Stimulated activated naive B cell treated with anti-CD40 and anti-IgM and Interleukin-4, amounts not matched to agents 10 μg/mL and 1 μg/mL and 100 μg/mL, for 72 hours (primary cell): Measurements from ENCODE around the gene LHPP.
A peak's percentile ranks its signal among the peaks of the same experiment; 100 is the strongest.

Source experiments
- ATAC-seq, 2 donors: fragments of 150-1000 bp; cut with Tn5 transposase; replicated peaks; 2 replicates each; pipeline ENCODE4 v1.10.0; 2021; ENCODE audit warnings: moderate library complexity in 1 of 2
- DNase-seq: peaks from one replicate; pipeline ENCODE4 v3.0.0; 2021
- H3K27ac Mint-ChIP-seq: one replicate; pipeline ENCODE4 v1.8.0; 2022; ENCODE audit warnings: mild to moderate bottlenecking, mixed read lengths
- H3K27me3 Mint-ChIP-seq, 2 donors: one replicate each; pipeline ENCODE4 v1.8.0; 2022; ENCODE audit warnings: mixed read lengths in 2 of 2
- H3K36me3 Mint-ChIP-seq, 2 donors: one replicate each; pipeline ENCODE4 v1.8.0; 2022; ENCODE audit warnings: mixed read lengths in 2 of 2, mild to moderate bottlenecking in 1 of 2
- H3K4me1 Mint-ChIP-seq, 2 donors: one replicate each; pipeline ENCODE4 v1.8.0; 2022; ENCODE audit warnings: mixed read lengths in 2 of 2, mild to moderate bottlenecking in 1 of 2
- H3K4me3 Mint-ChIP-seq, 2 donors: one replicate each; pipeline ENCODE4 v1.8.0; 2022; ENCODE audit warnings: mild to moderate bottlenecking in 2 of 2, mixed read lengths in 2 of 2, moderate library complexity in 1 of 2
- H3K9me3 Mint-ChIP-seq, 2 donors: one replicate each; pipeline ENCODE4 v1.8.0; 2022; ENCODE audit warnings: mixed read lengths in 2 of 2, mild to moderate bottlenecking in 1 of 2

LHPP gene

DNA sequence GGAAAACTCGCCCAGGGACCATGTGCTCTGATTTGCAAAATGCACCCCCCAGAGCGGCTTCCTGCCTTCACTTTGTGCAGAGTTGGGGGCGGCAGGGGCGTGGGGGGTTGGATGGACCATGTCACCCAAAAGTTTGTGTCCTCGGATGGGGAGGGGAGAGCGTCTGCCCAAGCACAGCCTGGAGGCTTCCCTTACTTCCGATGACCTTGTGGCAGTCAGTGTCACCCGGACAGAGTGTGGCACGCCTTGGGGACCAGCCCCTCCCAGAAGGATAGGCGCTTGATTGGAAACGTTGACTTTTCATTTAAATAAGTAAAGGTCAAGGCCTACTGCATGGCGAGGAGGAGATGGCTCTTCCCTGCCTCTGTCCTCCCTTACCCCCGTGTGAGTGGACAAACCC is 71.6 kb downstream of the LHPP start:
- no peak for DNase-seq
- Mint-ChIP-seq H3K36me3 (no peaks in the 10 kb centered on the region), H3K4me1 (peaks cover 51 to 72% of the 10 kb centered on the region in 2 donors), H3K4me3 (no peak overlapping the region), H3K9me3 (no peaks in the 10 kb centered on the region), H3K27me3 (no peaks in the 10 kb centered on the region), H3K27ac (peak overlapping the region; percentile 7)
- no peak for ATAC-seq

- Mint-ChIP-seq H3K27me3 (no peaks in the 10 kb centered on the region), H3K27ac (peak overlapping the region; percentile 89), H3K4me1 (peaks cover 56 to 82% of the 10 kb centered on the region in 2 donors), H3K36me3 (no peaks in the 10 kb centered on the region), H3K4me3 (peak overlapping the region; percentile 25 to 70), H3K9me3 (no peaks in the 10 kb centered on the region)
- ATAC-seq, result peak; percentile 36 to 48
- peak; percentile 39 for DNase-seq
Measured at GRCh38 chr10:124534231-124534798, 72.7 kb downstream of the LHPP start.

DNA sequence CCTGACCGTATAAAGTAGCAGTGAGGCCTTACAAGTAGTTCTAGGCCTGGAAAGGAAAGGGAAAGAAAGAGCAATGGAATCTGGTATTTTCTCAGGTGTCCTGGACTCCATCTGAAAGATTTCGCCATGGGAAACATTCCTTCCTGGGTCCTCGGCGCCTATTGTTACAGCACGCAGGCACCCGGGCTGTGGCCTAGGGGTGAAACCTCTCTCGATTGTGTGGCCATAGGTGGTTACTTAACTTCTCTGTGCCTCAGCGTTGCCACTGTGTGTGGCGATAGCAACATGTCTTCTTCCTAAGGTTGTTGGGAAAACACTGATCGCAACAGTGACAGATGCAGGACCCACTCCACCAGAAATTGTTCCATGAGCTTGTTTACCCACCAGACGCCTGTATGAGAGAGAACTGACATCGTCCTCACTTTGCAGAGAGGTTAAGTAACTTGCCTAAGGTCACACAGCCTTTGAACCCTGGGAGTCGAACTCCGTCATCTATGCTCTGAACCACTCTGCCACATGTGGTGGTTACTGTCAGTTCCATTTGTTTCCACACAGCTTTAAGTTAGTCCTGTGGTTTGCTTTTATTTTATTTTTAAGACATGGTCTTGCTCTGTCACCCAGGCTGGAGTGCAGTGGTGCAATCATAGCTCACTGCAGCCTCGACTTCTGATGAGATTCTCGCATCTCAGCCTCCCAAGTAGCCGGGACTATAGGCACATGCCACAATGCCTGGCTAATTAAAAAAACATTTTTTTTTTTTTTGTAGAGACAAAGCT is 73.4 kb downstream of the LHPP start:
- Mint-ChIP-seq H3K27ac (peak overlapping the region; percentile 96), H3K4me1 (peaks cover 58 to 89% of the 10 kb centered on the region in 2 donors), H3K4me3 (peak overlapping the region; percentile 25 to 70), H3K9me3 (no peaks in the 10 kb centered on the region), H3K36me3 (no peaks in the 10 kb centered on the region), H3K27me3 (no peaks in the 10 kb centered on the region)
- DNase-seq (no peak), ATAC-seq (no peak)

GRCh38 chr10:124535731-124536495 is 74.3 kb downstream of the LHPP start:
- H3K4me3 Mint-ChIP-seq, result no peak overlapping the region
- ATAC-seq (peak in 1 of 2 donors; percentile 27), DNase-seq (no peak)
- H3K36me3 Mint-ChIP-seq, result no peaks in the 10 kb centered on the region
- H3K27ac Mint-ChIP-seq, result peak overlapping the region; percentile 96
- no peaks in the 10 kb centered on the region for H3K27me3 Mint-ChIP-seq
- H3K9me3 Mint-ChIP-seq, result no peaks in the 10 kb centered on the region
- H3K4me1 Mint-ChIP-seq, result peaks cover 56 to 87% of the 10 kb centered on the region in 2 donors

- Mint-ChIP-seq H3K4me3 (no peak overlapping the region), H3K4me1 (peaks cover 53 to 86% of the 10 kb centered on the region in 2 donors), H3K36me3 (no peaks in the 10 kb centered on the region), H3K27me3 (no peaks in the 10 kb centered on the region), H3K9me3 (no peaks in the 10 kb centered on the region), H3K27ac (peak overlapping the region; percentile 96)
- ATAC-seq (no peak), DNase-seq (no peak)
Measured at GRCh38 chr10:124536496-124537050, 75.0 kb downstream of the LHPP start.

GRCh38 chr10:124537166-124537725 is 75.6 kb downstream of the LHPP start:
- Mint-ChIP-seq H3K27ac (peak overlapping the region; percentile 22), H3K4me1 (peaks cover 47 to 86% of the 10 kb centered on the region in 2 donors), H3K4me3 (no peak overlapping the region), H3K36me3 (no peaks in the 10 kb centered on the region), H3K27me3 (no peaks in the 10 kb centered on the region), H3K9me3 (no peaks in the 10 kb centered on the region)
- ATAC-seq (no peak), DNase-seq (no peak)

GRCh38 chr10:124537891-124538290 is 76.3 kb downstream of the LHPP start:
- Mint-ChIP-seq H3K4me1 (peaks cover 47 to 87% of the 10 kb centered on the region in 2 donors), H3K27me3 (no peaks in the 10 kb centered on the region), H3K4me3 (no peak overlapping the region), H3K9me3 (no peaks in the 10 kb centered on the region), H3K27ac (no peak overlapping the region), H3K36me3 (no peaks in the 10 kb centered on the region)
- no peak for DNase-seq
- ATAC-seq, result no peak

- H3K4me3 Mint-ChIP-seq, result no peak overlapping the region
- ATAC-seq (no peak), DNase-seq (no peak)
- H3K27ac Mint-ChIP-seq, result peak overlapping the region; percentile 47
- H3K4me1 Mint-ChIP-seq, result peaks cover 44 to 91% of the 10 kb centered on the region in 2 donors
- no peaks in the 10 kb centered on the region for H3K27me3 Mint-ChIP-seq
- no peaks in the 10 kb centered on the region for H3K9me3 Mint-ChIP-seq
- H3K36me3 Mint-ChIP-seq, result no peaks in the 10 kb centered on the region
Measured at GRCh38 chr10:124538706-124539105, 77.1 kb downstream of the LHPP start.

DNA sequence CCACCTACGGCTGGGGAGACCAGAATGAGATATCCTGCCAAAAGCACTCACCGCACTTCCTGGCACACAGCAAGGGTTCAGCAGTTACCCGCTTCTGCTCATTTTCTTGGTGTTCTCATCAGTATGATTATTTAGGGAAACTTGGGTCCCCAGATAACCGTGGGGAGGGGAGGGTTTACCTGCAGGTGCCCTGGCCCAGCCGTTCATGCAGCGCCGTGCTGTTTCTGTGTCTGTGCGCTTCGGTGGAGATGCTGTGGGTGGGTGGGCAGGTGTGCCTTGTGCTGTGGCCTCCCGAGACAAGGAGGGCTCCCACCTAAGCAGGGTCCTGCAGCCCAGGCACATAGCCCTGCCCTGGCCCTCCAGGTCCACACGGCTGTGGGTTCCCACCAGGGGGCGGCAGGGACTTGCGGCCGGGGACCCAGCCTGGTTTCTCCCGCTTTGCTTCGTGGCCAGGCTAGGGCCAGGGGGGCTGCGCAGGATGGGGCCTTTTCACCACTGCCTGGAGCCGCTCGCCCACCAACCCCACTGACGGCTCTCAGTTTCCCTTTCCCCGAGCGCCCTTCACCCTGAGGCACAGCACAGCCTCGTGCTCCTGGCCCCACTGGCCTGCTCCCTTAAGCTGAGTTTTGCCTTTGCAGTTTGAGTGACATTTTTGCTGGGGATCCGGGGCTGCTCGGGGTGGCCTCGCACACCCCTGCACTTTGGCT is 78.5 kb downstream of the LHPP start:
- peak overlapping the region; percentile 32 to 58 for H3K4me3 Mint-ChIP-seq
- ATAC-seq (peak; percentile 72 to 73), DNase-seq (peak; percentile 63)
- peaks cover 47 to 91% of the 10 kb centered on the region in 2 donors for H3K4me1 Mint-ChIP-seq
- no peaks in the 10 kb centered on the region for H3K9me3 Mint-ChIP-seq
- no peaks in the 10 kb centered on the region for H3K27me3 Mint-ChIP-seq
- H3K27ac Mint-ChIP-seq, result peak overlapping the region; percentile 80
- H3K36me3 Mint-ChIP-seq, result no peaks in the 10 kb centered on the region

DNA sequence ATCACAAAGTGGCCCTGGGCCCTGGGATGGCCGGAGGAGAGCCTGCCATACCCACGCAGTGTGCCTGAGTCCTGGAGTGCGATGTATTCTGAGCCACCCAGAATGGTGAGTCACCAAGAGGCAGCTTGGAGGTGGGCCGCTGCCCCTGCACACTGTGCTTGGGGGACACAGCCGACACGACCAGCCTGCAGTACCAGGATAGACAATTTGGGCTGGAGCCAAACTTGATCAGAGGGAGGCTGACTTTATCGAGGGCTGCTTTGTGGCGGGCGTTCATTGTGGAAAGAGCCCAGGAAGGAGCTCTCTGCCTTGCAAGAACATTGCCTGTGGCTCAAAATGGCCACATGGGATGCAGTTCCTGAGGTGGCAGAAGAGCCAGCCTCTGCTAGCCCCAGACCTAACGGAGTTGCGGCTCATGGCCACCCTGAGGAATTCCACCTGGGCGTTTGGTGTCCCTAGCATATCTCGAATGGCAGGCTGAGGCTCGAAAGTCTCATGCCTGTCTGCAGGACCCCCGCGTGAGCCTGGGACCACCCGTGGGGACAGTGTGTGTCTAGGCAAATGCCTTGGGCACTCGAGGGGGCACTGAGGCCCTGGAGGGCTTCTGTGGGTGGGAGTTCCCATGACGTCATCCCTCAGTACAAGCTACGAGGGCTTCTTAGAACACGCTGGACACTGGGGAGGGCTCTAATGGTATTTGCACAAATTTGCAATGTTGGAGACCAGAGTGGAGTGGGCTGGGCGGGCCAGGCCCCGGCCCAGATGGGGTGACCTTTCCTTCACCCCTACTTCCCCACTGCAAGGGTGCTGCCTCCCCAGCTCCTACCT is 79.7 kb downstream of the LHPP start:
- Mint-ChIP-seq H3K27me3 (no peaks in the 10 kb centered on the region), H3K9me3 (no peaks in the 10 kb centered on the region), H3K36me3 (no peaks in the 10 kb centered on the region), H3K4me1 (peaks cover 47 to 91% of the 10 kb centered on the region in 2 donors), H3K27ac (no peak overlapping the region), H3K4me3 (no peak overlapping the region)
- DNase-seq (no peak), ATAC-seq (no peak)

DNA sequence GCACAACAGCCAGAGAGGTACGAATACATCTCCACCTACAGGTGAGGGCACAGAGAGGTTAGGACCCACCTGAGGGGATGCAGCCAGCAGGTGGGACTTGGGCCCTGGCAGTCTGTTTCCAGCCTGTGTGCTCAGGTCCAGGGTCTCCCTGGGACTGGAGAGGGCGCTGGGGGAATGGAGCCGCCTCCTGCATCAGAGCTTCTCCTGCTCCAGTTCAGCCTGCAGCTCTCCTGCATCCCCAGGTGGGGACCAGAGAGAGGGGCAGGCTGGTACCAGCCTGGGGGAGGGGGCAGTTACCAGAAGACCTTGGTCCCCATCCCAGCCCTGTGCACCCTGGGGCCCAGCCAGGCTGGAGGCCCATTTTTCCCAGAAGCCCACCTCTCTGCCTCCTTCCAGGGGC is 80.7 kb downstream of the LHPP start:
- Mint-ChIP-seq H3K27me3 (no peaks in the 10 kb centered on the region), H3K4me3 (no peak overlapping the region), H3K9me3 (no peaks in the 10 kb centered on the region), H3K36me3 (no peaks in the 10 kb centered on the region), H3K27ac (no peak overlapping the region), H3K4me1 (peaks cover 50 to 92% of the 10 kb centered on the region in 2 donors)
- DNase-seq, result no peak
- no peak for ATAC-seq

DNA sequence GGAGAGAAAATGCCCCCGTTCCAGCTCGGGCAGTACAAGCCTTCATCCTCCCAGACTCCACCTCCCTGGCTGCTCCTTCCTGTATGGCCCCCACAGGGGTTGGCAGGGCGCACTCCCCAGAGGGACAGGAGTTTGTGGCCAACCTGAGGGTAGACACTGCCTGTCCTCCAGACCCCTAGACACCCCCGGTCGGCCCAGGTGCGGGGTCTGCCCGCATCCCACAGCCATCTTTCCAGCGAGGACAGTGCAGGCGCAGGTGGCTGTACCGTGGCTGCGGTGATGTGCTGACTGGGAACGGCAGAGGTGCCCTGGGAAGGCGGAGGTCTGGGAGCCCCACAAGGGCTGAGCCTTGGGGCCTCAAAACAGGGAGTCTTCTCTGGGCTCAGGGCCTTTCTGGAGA is 81.5 kb downstream of the LHPP start:
- no peaks in the 10 kb centered on the region for H3K36me3 Mint-ChIP-seq
- H3K9me3 Mint-ChIP-seq, result no peaks in the 10 kb centered on the region
- no peak overlapping the region for H3K27ac Mint-ChIP-seq
- H3K4me3 Mint-ChIP-seq, result no peak overlapping the region
- ATAC-seq (no peak), DNase-seq (no peak)
- no peaks in the 10 kb centered on the region for H3K27me3 Mint-ChIP-seq
- H3K4me1 Mint-ChIP-seq, result peaks cover 56 to 96% of the 10 kb centered on the region in 2 donors

- Mint-ChIP-seq H3K27me3 (no peaks in the 10 kb centered on the region), H3K9me3 (no peaks in the 10 kb centered on the region), H3K4me1 (peaks cover 56 to 96% of the 10 kb centered on the region in 2 donors), H3K36me3 (no peaks in the 10 kb centered on the region), H3K4me3 (no peak overlapping the region), H3K27ac (no peak overlapping the region)
- ATAC-seq (no peak), DNase-seq (no peak)
Measured at GRCh38 chr10:124543971-124544370, 82.3 kb downstream of the LHPP start.
